Testis (tissue), 3 donors: Measurements from ENCODE around the gene TGFBI. TPM values are rescaled to one million over a fixed set of nuclear protein-coding genes. Genes with fewer than 3 reads are reported as not detected.

Experiments
- DNase-seq: peaks from one replicate; pipeline ENCODE4 v3.0.0-alpha.2; 2019
- H3K27ac ChIP-seq, 2 donors: fragments of 200-600 bp; sonication (generic); one replicate each; pipeline ENCODE4 v1.5.1; 2019
- H3K27me3 ChIP-seq: fragments of 200-600 bp; sonication (generic); one replicate; pipeline ENCODE4 v1.5.1; 2019
- H3K36me3 ChIP-seq: fragments of 200-600 bp; sonication (generic); one replicate; pipeline ENCODE4 v1.5.1; 2017; ENCODE audit warnings: low read depth; ENCODE audit errors: missing control alignments
- H3K4me1 ChIP-seq: fragments of 200-600 bp; sonication (generic); one replicate; pipeline ENCODE4 v1.5.1; 2019
- H3K4me3 ChIP-seq, 2 donors: fragments of 200-600 bp; sonication (generic); one replicate each; pipeline ENCODE4 v1.5.1; 2017 to 2019
- H3K9me3 ChIP-seq: fragments of 200-600 bp; sonication (generic); one replicate; pipeline ENCODE4 v1.5.1; 2017
- CTCF ChIP-seq, 3 experiments: fragments of 450-650 bp in 2 of 3; fragments of 200-600 bp in 1 of 3; sonication (generic) in 1 of 3; IDR thresholded peaks; one replicate each; pipeline ENCODE4 v1.5.1; 2016 to 2019; ENCODE audit warnings: antibody characterized with exemption in 3 of 3, mild to moderate bottlenecking in 2 of 3, moderate library complexity in 1 of 3
- POLR2A ChIP-seq: fragments of 450-650 bp; IDR thresholded peaks from one replicate; pipeline ENCODE4 v1.6.1; 2017; ENCODE audit warnings: antibody characterized with exemption, mild to moderate bottlenecking, moderate library complexity
- WGBS, 2 donors: methylation state at CpG; one replicate each; pipeline ENCODE4 v1.1.5; 2018; 5-methylcytosine and 5-hydroxymethylcytosine counted together
- intact Hi-C: fragments of 100-400 bp; cut with DNase I; formaldehyde crosslinking; loops from one replicate; pipeline ENCODE4 v1.15.1; 2023; ENCODE audit warnings: low total_unique reads
- polyA plus RNA-seq: library from polyadenylated mRNA; stranded (reverse); fragments of 350-450 nt; fragmentation: Illumina TruSeq; extraction: RNeasy Lipid Tissue Mini Kit (QIAGEN cat#74804); gene quantifications from one replicate; pipeline ENCODE4 v1.2.3, GENCODE V29; 2014; ENCODE audit warnings: low read depth, low replicate concordance; ENCODE audit not compliant: insufficient read depth
- total RNA-seq, 2 donors: library from RNA; depleted of rRNA; stranded (reverse); fragments of >200 nt; gene quantifications; one replicate each; pipeline ENCODE4 v1.2.3, GENCODE V29; 2016

The TGFBI gene
- total and polyA plus RNA-seq, 3 donors from 2014 or later: 9.0 to 77.2 (median 15.4) TPM

- TF ChIP-seq CTCF (IDR thresholded peaks at IDR 0.05) (no peak), POLR2A (no peak)
- no peak overlapping the region for H3K27ac ChIP-seq
- H3K27me3 ChIP-seq: no peaks in the 10 kb centered on the region
- H3K4me3 ChIP-seq: no peak overlapping the region
- 71% methylated on average over 2 of the region's 2 CpGs for WGBS, 2 donors
- no peaks in the 10 kb centered on the region for H3K36me3 ChIP-seq
- intact Hi-C loops: no loop called here
- H3K9me3 ChIP-seq: no peaks in the 10 kb centered on the region
- DNase-seq: no peak
- H3K4me1 ChIP-seq: no peaks in the 10 kb centered on the region
Measured at GRCh38 chr5:136013559-136013958, 15.2 kb upstream of the TGFBI start.

GRCh38 chr5:136014049-136015002 is 14.5 kb upstream of the TGFBI start:
- 70 to 73% methylated on average over 7 of the region's 7 CpGs for WGBS, 2 donors
- intact Hi-C loops: no loop called here
- Histone ChIP-seq H3K36me3 (no peaks in the 10 kb centered on the region), H3K4me1 (no peaks in the 10 kb centered on the region), H3K9me3 (no peaks in the 10 kb centered on the region), H3K4me3 (no peak overlapping the region), H3K27ac (no peak overlapping the region), H3K27me3 (no peaks in the 10 kb centered on the region)
- DNase-seq: peak; percentile 55
- TF ChIP-seq POLR2A: no peak
- no peak for TF ChIP-seq CTCF (IDR thresholded peaks at IDR 0.05)

- no peaks in the 10 kb centered on the region for H3K36me3 ChIP-seq
- no peaks in the 10 kb centered on the region for H3K27me3 ChIP-seq
- intact Hi-C loops: no loop called here
- H3K9me3 ChIP-seq: no peaks in the 10 kb centered on the region
- TF ChIP-seq POLR2A (no peak), CTCF (IDR thresholded peaks at IDR 0.05) (no peak)
- no peaks in the 10 kb centered on the region for H3K4me1 ChIP-seq
- DNase-seq: no peak
- 92% methylated on average over 6 of the region's 6 CpGs for WGBS, 2 donors
- no peak overlapping the region for H3K4me3 ChIP-seq
- H3K27ac ChIP-seq: no peak overlapping the region
Measured at GRCh38 chr5:136015003-136015375, 13.8 kb upstream of the TGFBI start.

DNA sequence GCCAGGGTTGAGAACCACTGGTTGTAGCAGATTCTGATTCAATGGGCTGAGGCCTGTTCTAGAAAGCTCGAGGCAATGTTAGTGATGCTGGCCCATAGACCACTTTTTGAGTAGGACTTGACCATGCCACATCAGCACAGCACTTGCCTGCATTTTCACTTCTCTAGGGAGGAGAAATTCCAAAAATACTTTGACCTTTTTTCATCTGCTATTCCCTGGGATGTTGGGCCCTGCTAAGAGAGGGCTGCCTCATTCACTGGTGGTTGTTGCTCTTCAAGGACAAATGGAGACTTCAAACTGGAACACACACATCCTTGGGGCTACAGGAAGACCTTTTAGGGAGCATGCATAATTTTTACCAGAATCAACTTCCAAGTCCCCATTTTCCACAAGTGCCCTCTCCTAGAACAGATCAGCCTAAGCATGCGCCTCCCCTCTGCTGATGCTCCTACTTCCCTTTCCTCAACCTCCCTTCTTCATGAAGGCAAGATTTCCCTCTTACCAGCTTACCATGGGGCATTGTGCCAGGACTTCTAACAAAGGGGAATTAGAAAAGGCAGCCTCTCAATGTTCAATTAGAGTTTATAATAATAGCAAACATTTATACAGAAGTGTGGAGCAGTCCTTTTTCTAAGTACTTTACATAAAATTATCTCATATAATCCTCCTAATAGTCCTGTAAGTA is 12.7 kb upstream of the TGFBI start:
- WGBS, 2 donors: 83 to 94% methylated on average over 2 of the region's 2 CpGs
- Histone ChIP-seq H3K4me3 (no peak overlapping the region), H3K27me3 (no peaks in the 10 kb centered on the region), H3K27ac (no peak overlapping the region), H3K4me1 (no peaks in the 10 kb centered on the region), H3K36me3 (no peaks in the 10 kb centered on the region), H3K9me3 (no peaks in the 10 kb centered on the region)
- intact Hi-C loops: no loop called here
- TF ChIP-seq POLR2A (no peak), CTCF (IDR thresholded peaks at IDR 0.05) (no peak)
- no peak for DNase-seq
